ENCODE results near the gene ADSS2. TPM values are rescaled to one million over a fixed set of nuclear protein-coding genes. Genes with fewer than 3 reads are reported as not detected.

Gene ADSS2
- total RNA-seq, 1 experiment from 2014 or later: 90.2 TPM

- H3K9me3 ChIP-seq: no peaks in the 10 kb centered on the region
- peaks cover 80% of the 10 kb centered on the region for H3K36me3 ChIP-seq
- H3K4me3 ChIP-seq: no peak overlapping the region
- no peak for DNase-seq
- H3K27me3 ChIP-seq: no peaks in the 10 kb centered on the region
Measured at GRCh38 chr1:244422174-244422573, 29.5 kb downstream of the ADSS2 start.

- Histone ChIP-seq H3K36me3 (peaks cover 92% of the 10 kb centered on the region), H3K27me3 (no peaks in the 10 kb centered on the region), H3K4me3 (no peak overlapping the region), H3K9me3 (no peaks in the 10 kb centered on the region)
- DNase-seq: no peak
Measured at GRCh38 chr1:244419024-244419423, 32.7 kb downstream of the ADSS2 start.

GRCh38 chr1:244414543-244414942 lies 37.2 kb downstream of the ADSS2 start:
- no peaks in the 10 kb centered on the region for H3K27me3 ChIP-seq
- peaks cover 95% of the 10 kb centered on the region for H3K36me3 ChIP-seq
- no peak overlapping the region for H3K4me3 ChIP-seq
- no peaks in the 10 kb centered on the region for H3K9me3 ChIP-seq
- peak; percentile 48 for DNase-seq

- no peak for DNase-seq
- Histone ChIP-seq H3K4me3 (no peak overlapping the region), H3K36me3 (peaks cover 93% of the 10 kb centered on the region), H3K27me3 (no peaks in the 10 kb centered on the region), H3K9me3 (no peaks in the 10 kb centered on the region)
Measured at GRCh38 chr1:244413736-244414135, 38.0 kb downstream of the ADSS2 start.

- Histone ChIP-seq H3K27me3 (no peaks in the 10 kb centered on the region), H3K9me3 (no peaks in the 10 kb centered on the region), H3K4me3 (no peak overlapping the region), H3K36me3 (peaks cover 91% of the 10 kb centered on the region)
- no peak for DNase-seq
Measured at GRCh38 chr1:244412176-244412575, 39.5 kb downstream of the ADSS2 start.

GRCh38 chr1:244409701-244410100 lies 42.0 kb downstream of the ADSS2 start:
- no peak for DNase-seq
- no peak overlapping the region for H3K4me3 ChIP-seq
- H3K36me3 ChIP-seq: peaks cover 88% of the 10 kb centered on the region
- no peaks in the 10 kb centered on the region for H3K9me3 ChIP-seq
- no peaks in the 10 kb centered on the region for H3K27me3 ChIP-seq

- peaks cover 19% of the 10 kb centered on the region for H3K9me3 ChIP-seq
- peaks cover 85% of the 10 kb centered on the region for H3K36me3 ChIP-seq
- DNase-seq: no peak
- no peak overlapping the region for H3K4me3 ChIP-seq
- H3K27me3 ChIP-seq: no peaks in the 10 kb centered on the region
Measured at GRCh38 chr1:244406337-244406736, 45.4 kb downstream of the ADSS2 start.

- peaks cover 85% of the 10 kb centered on the region for H3K36me3 ChIP-seq
- peaks cover 22% of the 10 kb centered on the region for H3K9me3 ChIP-seq
- DNase-seq: no peak
- H3K4me3 ChIP-seq: no peak overlapping the region
- no peaks in the 10 kb centered on the region for H3K27me3 ChIP-seq
Measured at GRCh38 chr1:244405856-244406255, 45.9 kb downstream of the ADSS2 start.

- no peak for DNase-seq
- H3K36me3 ChIP-seq: peaks cover 83% of the 10 kb centered on the region
Measured at GRCh38 chr1:244403431-244403830, 48.3 kb downstream of the ADSS2 start.

GRCh38 chr1:244400974-244401373 lies 50.7 kb downstream of the ADSS2 start:
- H3K36me3 ChIP-seq: peaks cover 74% of the 10 kb centered on the region
- no peak for DNase-seq

More at GRCh38 chr1:244403431-244403830, 48.3 kb downstream of the ADSS2 start:
- Histone ChIP-seq H3K27me3 (no peaks in the 10 kb centered on the region), H3K9me3 (peaks cover 30% of the 10 kb centered on the region), H3K4me3 (no peak overlapping the region)

GRCh38 chr1:244397131-244397530 lies 54.6 kb downstream of the ADSS2 start:
- Histone ChIP-seq H3K27me3 (no peaks in the 10 kb centered on the region), H3K4me3 (no peak overlapping the region), H3K9me3 (peaks cover 19% of the 10 kb centered on the region), H3K36me3 (peaks cover 43% of the 10 kb centered on the region)
- DNase-seq: no peak

More at GRCh38 chr1:244400974-244401373, 50.7 kb downstream of the ADSS2 start:
- H3K4me3 ChIP-seq: no peak overlapping the region
- peaks cover 30% of the 10 kb centered on the region for H3K9me3 ChIP-seq
- no peaks in the 10 kb centered on the region for H3K27me3 ChIP-seq

- Histone ChIP-seq H3K27me3 (no peaks in the 10 kb centered on the region), H3K4me3 (no peak overlapping the region), H3K36me3 (peaks cover 31% of the 10 kb centered on the region), H3K9me3 (peaks cover 8% of the 10 kb centered on the region)
- DNase-seq: no peak
Measured at GRCh38 chr1:244395965-244396364, 55.7 kb downstream of the ADSS2 start.

- Histone ChIP-seq H3K9me3 (peaks cover 4% of the 10 kb centered on the region), H3K36me3 (peaks cover 22% of the 10 kb centered on the region), H3K27me3 (no peaks in the 10 kb centered on the region), H3K4me3 (no peak overlapping the region)
- DNase-seq: no peak
Measured at GRCh38 chr1:244394826-244395765, 56.6 kb downstream of the ADSS2 start.

GRCh38 chr1:244394346-244394745 lies 57.4 kb downstream of the ADSS2 start:
- no peak for DNase-seq
- Histone ChIP-seq H3K27me3 (no peaks in the 10 kb centered on the region), H3K9me3 (0 out of 2 replicates have a peak, but pooled peaks cover 1% of the 10 kb centered on the region), H3K4me3 (no peak overlapping the region), H3K36me3 (peaks cover 15% of the 10 kb centered on the region)

- no peak for DNase-seq
- H3K27me3 ChIP-seq: no peaks in the 10 kb centered on the region
Measured at GRCh38 chr1:244393604-244394176, 58.0 kb downstream of the ADSS2 start.

GRCh38 chr1:244391761-244392160 lies 59.9 kb downstream of the ADSS2 start:
- Histone ChIP-seq H3K36me3 (peaks cover 6% of the 10 kb centered on the region; the same call in 1 of the 2 replicates), H3K9me3 (no peaks in the 10 kb centered on the region), H3K4me3 (no peak overlapping the region), H3K27me3 (no peaks in the 10 kb centered on the region)
- peak; percentile 10 for DNase-seq

More at GRCh38 chr1:244393604-244394176, 58.0 kb downstream of the ADSS2 start:
- Histone ChIP-seq H3K4me3 (no peak overlapping the region), H3K36me3 (peaks cover 12% of the 10 kb centered on the region), H3K9me3 (no peaks in the 10 kb centered on the region)

- H3K27me3 ChIP-seq: no peaks in the 10 kb centered on the region
- no peaks in the 10 kb centered on the region for H3K9me3 ChIP-seq
- H3K36me3 ChIP-seq: no peaks in the 10 kb centered on the region
- DNase-seq: no peak
- H3K4me3 ChIP-seq: peak overlapping the region; percentile 32
Measured at GRCh38 chr1:244388961-244389360, 62.7 kb downstream of the ADSS2 start.

Data from MG63 (cell line).